Adrenal gland (tissue), 12 donors: ENCODE measurements around the gene LSM14B. TPM values are rescaled to one million over a fixed set of nuclear protein-coding genes. Genes with fewer than 3 reads are reported as not detected.

Experiments
- DNase-seq, 7 donors: peaks; one replicate each; pipeline ENCODE4 v3.0.0-alpha.2; 2019 to 2020
- H3K27ac ChIP-seq, 5 donors: fragments of 200-600 bp; sonication (generic) in 4 of 5; 1 replicate in 3 of 5; 2 replicates in 2 of 5; pipeline versions ENCODE4 v1.5.1 to v1.8.0; 2016 to 2020; ENCODE audit warnings: mild to moderate bottlenecking in 1 of 5
- H3K27me3 ChIP-seq: fragments of 200-600 bp; 2 replicates; pipeline ENCODE4 v1.8.0; 2021
- H3K36me3 ChIP-seq, 2 donors: fragments of 200-600 bp; replicated peaks in 1 of 2; 1 replicate in 1 of 2; 2 replicates in 1 of 2; pipeline versions ENCODE4 v1.5.1 to v1.8.0; 2018 to 2022
- H3K4me1 ChIP-seq, 2 donors: fragments of 200-600 bp; replicated peaks in 1 of 2; 1 replicate in 1 of 2; 2 replicates in 1 of 2; pipeline versions ENCODE4 v1.5.1 to v1.8.0; 2018 to 2021
- H3K4me3 ChIP-seq, 4 donors: fragments of 200-600 bp; sonication (generic) in 3 of 4; one replicate each; pipeline ENCODE4 v1.5.1; 2016 to 2018
- H3K9me3 ChIP-seq, 3 donors: fragments of 200-600 bp; sonication (generic) in 1 of 3; replicated peaks in 1 of 3; 1 replicate in 2 of 3; 2 replicates in 1 of 3; pipeline versions ENCODE4 v1.5.1 to v1.8.0; 2016 to 2021
- POLR2A ChIP-seq, 2 donors: fragments of 450-650 bp; IDR thresholded peaks; one replicate each; pipeline ENCODE4 v1.6.1; 2017; ENCODE audit warnings: antibody characterized with exemption in 2 of 2, mild to moderate bottlenecking in 2 of 2, moderate library complexity in 1 of 2
- WGBS, 4 donors: extraction: QIAGEN DNeasy Blood & Tissue Kit in 2 of 4; methylation state at CpG; one replicate each; pipeline versions ENCODE4 v1.1.5 to v1.1.7; 2013 to 2017; 5-methylcytosine and 5-hydroxymethylcytosine counted together
- intact Hi-C, 2 donors: fragments of 100-400 bp; cut with DNase I; formaldehyde crosslinking; loops; one replicate each; pipeline versions ENCODE4 v1.14.1 to v1.15.0; 2022 to 2023
- polyA plus RNA-seq, 3 donors: library from polyadenylated mRNA; stranded (reverse); fragments of 200-250 nt in 2 of 3; fragments of 350-450 nt in 1 of 3; fragmentation: Illumina TruSeq in 1 of 3; extraction: RNeasy Lipid Tissue Mini Kit (QIAGEN cat#74804) in 1 of 3; gene quantifications; one replicate each; pipeline ENCODE4 v1.2.3, GENCODE V29; 2013 to 2014
- total RNA-seq, 9 donors: library from RNA; depleted of rRNA in 4 of 9; stranded (reverse); fragments of >200 nt in 4 of 9; fragments of 120-200 nt in 1 of 9; fragmentation: NEBNext Ultra II Directional in 1 of 9; extraction: Animal tissue kit (Norgen Biotek cat#: 25700) in 1 of 9; gene quantifications; one replicate each; pipeline versions ENCODE4 v1.1.0 to v1.2.4, GENCODE V29; 2013 to 2023
- TF ChIP-seq, protein P1 (sequence below), 6 experiments: fragments of 450-650 bp in 4 of 6; fragments of 200-600 bp in 2 of 6; sonication (generic) in 1 of 6; IDR thresholded peaks; 1 replicate in 5 of 6; 2 replicates in 1 of 6; pipeline versions ENCODE4 v1.5.1 to v1.8.0; 2016 to 2021; ENCODE audit warnings: antibody characterized with exemption in 6 of 6, mild to moderate bottlenecking in 2 of 6, moderate library complexity in 1 of 6
- donor health status: healthy with polysubstance abuse.
- donor health status: Bipolar disorder and iron deficiency.
- donor health status: DM: yes; HTN: yes; CAD: no.
- donor health status: DM: no; HTN: no; CAD: no.
- donor health status: DM: no; HTN: no; CAD: no.
- donor health status: DM: yes; HTN: yes; CAD: no.

Gene LSM14B
- total and polyA plus RNA-seq, 12 donors, result 17.6 to 47.0 (median 29.2) TPM

DNA sequence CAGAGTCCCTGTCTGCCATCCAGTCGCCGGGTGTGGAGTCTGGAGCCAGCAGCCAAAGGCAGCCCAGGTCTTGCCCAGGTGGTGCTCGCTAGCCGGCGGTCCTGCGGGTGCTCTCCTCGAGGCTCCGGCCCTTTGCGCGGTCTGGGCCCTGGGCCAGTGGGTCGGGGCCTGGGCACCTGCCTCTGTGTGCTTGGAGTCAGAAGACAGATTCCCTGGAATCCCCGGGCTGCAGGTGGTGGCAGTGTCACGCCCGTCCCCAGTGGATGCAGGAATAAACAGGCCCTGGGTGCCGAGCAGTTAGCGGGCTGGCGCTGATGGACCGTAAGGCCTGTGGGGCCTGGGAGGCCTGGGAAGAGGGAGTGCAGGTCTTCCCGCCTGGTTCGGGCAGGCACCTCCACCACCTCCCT lies 26.6 kb downstream of the LSM14B start:
- WGBS, 4 donors, result 93 to 98% (median 95%) methylated on average over 6 to 20 of the region's 20 CpGs
- H3K9me3 ChIP-seq, result no peaks in the 10 kb centered on the region
- H3K4me3 ChIP-seq, result no peak overlapping the region
- peaks cover 10 to 17% of the 10 kb centered on the region in 2 donors for H3K4me1 ChIP-seq
- intact Hi-C loops, result no loop called here
- H3K36me3 ChIP-seq, result no peaks in the 10 kb centered on the region
- TF ChIP-seq POLR2A (IDR thresholded peaks at IDR 0.05), result no peak
- TF ChIP-seq, protein P1, sequence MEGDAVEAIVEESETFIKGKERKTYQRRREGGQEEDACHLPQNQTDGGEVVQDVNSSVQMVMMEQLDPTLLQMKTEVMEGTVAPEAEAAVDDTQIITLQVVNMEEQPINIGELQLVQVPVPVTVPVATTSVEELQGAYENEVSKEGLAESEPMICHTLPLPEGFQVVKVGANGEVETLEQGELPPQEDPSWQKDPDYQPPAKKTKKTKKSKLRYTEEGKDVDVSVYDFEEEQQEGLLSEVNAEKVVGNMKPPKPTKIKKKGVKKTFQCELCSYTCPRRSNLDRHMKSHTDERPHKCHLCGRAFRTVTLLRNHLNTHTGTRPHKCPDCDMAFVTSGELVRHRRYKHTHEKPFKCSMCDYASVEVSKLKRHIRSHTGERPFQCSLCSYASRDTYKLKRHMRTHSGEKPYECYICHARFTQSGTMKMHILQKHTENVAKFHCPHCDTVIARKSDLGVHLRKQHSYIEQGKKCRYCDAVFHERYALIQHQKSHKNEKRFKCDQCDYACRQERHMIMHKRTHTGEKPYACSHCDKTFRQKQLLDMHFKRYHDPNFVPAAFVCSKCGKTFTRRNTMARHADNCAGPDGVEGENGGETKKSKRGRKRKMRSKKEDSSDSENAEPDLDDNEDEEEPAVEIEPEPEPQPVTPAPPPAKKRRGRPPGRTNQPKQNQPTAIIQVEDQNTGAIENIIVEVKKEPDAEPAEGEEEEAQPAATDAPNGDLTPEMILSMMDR (IDR thresholded peaks at IDR 0.05), result no peak
- H3K27ac ChIP-seq, result no peak overlapping the region
- no peaks in the 10 kb centered on the region for H3K27me3 ChIP-seq
- DNase-seq, result no peak

GRCh38 chr20:62149532-62150309 lies 27.4 kb downstream of the LSM14B start:
- TF ChIP-seq POLR2A (IDR thresholded peaks at IDR 0.05), result no peak
- Histone ChIP-seq H3K27ac (no peak overlapping the region), H3K4me1 (peaks cover 7 to 13% of the 10 kb centered on the region in 2 donors), H3K9me3 (no peaks in the 10 kb centered on the region), H3K4me3 (no peak overlapping the region), H3K27me3 (no peaks in the 10 kb centered on the region), H3K36me3 (no peaks in the 10 kb centered on the region)
- intact Hi-C loops, result no loop called here
- WGBS, 4 donors, result 78 to 80% (median 78%) methylated on average over 24 of the region's 24 CpGs
- DNase-seq, result no peak

DNA sequence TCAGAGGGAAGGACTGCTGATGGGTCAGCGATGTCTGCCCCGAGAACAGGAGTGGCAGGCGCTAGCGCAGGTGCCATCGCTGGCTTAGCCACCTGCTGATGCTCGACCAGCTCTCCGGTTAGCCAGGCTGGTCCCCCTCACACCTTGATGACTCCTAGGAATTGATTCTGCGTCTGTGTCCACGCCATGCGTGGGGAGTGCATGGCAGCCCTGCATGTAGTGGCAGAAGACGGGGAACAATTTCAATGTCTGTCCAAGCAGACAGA lies 28.0 kb downstream of the LSM14B start:
- no peaks in the 10 kb centered on the region for H3K36me3 ChIP-seq
- H3K27ac ChIP-seq, result no peak overlapping the region
- intact Hi-C loops, result no loop called here
- DNase-seq, result no peak
- WGBS, 4 donors, result 92 to 98% (median 96%) methylated on average over 7 to 11 of the region's 11 CpGs
- H3K9me3 ChIP-seq, result no peaks in the 10 kb centered on the region
- H3K27me3 ChIP-seq, result no peaks in the 10 kb centered on the region
- no peak overlapping the region for H3K4me3 ChIP-seq
- peaks cover 2 to 8% of the 10 kb centered on the region in 2 donors for H3K4me1 ChIP-seq
- TF ChIP-seq, protein P1 (IDR thresholded peaks at IDR 0.05), result no peak
- no peak for TF ChIP-seq POLR2A (IDR thresholded peaks at IDR 0.05)

GRCh38 chr20:62151225-62151624 lies 28.9 kb downstream of the LSM14B start:
- Histone ChIP-seq H3K4me3 (no peak overlapping the region), H3K4me1 (peaks cover 2 to 5% of the 10 kb centered on the region in 2 donors), H3K9me3 (no peaks in the 10 kb centered on the region), H3K36me3 (no peaks in the 10 kb centered on the region), H3K27me3 (no peaks in the 10 kb centered on the region), H3K27ac (no peak overlapping the region)
- no peak for TF ChIP-seq POLR2A (IDR thresholded peaks at IDR 0.05)
- TF ChIP-seq, protein P1 (IDR thresholded peaks at IDR 0.05), result no peak
- DNase-seq, result no peak
- intact Hi-C loops, result no loop called here
- 92 to 97% (median 95%) methylated on average over 9 to 11 of the region's 11 CpGs for WGBS, 4 donors

- intact Hi-C loops, result no loop called here
Measured at GRCh38 chr20:62151835-62152364, 29.6 kb downstream of the LSM14B start.

More at GRCh38 chr20:62151835-62152364, 29.6 kb downstream of the LSM14B start:
- no peaks in the 10 kb centered on the region for H3K36me3 ChIP-seq
- no peaks in the 10 kb centered on the region for H3K9me3 ChIP-seq
- H3K4me1 ChIP-seq, result peaks cover 7 to 11% of the 10 kb centered on the region in 2 donors
- H3K27me3 ChIP-seq, result no peaks in the 10 kb centered on the region
- no peak for DNase-seq
- no peak overlapping the region for H3K27ac ChIP-seq
- no peak overlapping the region for H3K4me3 ChIP-seq
- TF ChIP-seq, protein P1 (IDR thresholded peaks at IDR 0.05), result no peak
- no peak for TF ChIP-seq POLR2A (IDR thresholded peaks at IDR 0.05)
- 76 to 80% (median 79%) methylated on average over 18 to 23 of the region's 23 CpGs for WGBS, 4 donors
